ENCODE results near the gene CACNA1A.
"Not testable (repeated sequence)": the region's sequence is repeated elsewhere in the genome, so short reads cannot be mapped to it uniquely, and the experiment has no call there.

The CACNA1A gene

GRCh38 chr19:13215572-13216380, 290.5 kb downstream of the CACNA1A start:
- DNase-seq: no peak

GRCh38 chr19:13214036-13214730, 292.1 kb downstream of the CACNA1A start:
- no peak for DNase-seq

GRCh38 chr19:13212759-13213330, 293.4 kb downstream of the CACNA1A start:
- DNase-seq: peak; percentile 84

GRCh38 chr19:13211426-13212308, 294.6 kb downstream of the CACNA1A start:
- no peak for DNase-seq

DNA sequence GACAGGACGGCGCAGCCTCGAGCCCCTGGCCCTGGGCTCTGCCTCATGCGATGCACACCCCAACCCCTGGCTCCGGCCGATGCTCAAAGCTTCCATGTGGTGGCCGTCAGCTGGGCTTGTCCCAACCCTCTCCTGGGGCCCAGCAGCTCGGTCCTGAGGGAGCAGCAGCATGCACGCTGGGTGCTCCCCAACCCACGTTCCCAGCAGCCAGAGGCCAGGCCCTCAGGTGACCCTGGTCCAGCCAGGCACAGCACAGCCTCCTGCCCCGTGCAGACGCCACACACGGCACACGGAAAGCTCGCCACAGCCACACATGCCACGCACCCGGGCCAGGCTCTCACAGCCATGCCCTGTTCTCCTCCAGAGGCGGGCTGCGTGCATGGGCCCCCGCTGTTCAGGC, 295.3 kb downstream of the CACNA1A start:
- no peak for DNase-seq

DNA sequence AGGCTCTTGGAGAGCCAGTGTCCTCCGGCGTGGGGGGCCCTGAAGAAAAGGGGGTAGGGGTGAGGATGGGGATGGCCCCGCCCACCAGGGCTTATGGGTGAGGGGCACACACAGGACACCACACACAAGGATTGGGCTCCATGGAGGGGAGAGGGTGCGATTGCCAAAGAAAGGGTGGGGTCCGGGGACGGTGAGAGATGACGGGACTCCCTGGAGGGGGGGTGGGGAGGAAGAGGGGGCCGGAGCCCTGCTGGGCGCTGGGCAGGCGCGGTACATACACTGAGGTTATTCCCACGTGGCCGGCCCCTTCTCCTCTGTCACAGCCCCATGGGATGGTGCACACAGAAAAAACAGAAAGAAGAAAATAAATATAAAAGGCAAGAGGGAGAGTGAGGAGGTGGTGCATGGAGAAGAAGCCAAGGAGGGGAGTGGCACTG, 295.9 kb downstream of the CACNA1A start:
- DNase-seq: no peak

DNA sequence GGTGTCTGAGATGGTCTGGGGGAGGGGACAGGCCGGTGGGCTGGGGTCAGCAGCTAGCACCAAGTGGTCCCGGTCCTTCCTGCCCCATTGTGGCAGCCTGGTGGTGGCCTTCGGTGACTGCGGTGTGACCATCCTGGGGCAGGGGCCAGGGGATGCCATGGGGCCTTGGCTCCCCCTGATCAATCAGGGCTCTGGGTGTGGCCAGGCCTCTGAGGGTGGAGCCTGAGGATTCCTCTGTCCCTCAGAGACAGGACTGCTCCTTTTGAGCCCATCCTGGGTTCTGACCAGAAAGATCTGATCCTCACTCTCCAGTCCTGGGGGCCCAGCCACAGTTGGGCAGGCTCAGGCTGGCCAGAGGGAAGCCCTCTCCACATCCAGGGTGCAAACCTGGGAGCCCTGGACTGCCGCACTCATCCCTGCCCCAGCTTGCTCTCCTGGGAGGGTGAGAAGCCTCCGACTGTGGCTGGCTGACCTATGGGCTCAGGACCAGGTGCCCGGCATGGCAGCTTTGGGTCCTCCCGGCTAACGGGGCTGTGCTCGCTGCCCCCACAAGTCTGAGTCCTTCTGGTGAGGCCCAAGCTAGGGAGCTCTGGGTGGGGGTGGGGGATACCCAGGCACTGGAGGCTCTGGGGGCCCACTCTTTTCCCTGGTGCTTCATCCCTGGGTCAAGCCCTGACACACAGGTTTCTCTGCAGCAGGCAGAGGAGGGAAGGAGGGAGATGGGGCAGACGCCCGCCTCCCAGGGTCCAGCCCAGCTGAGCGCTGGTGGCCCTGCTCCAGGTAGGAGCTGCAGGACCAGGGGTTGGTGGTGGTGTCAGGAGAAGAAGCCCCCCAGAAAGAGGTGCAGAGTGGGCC, 296.6 kb downstream of the CACNA1A start:
- no peak for DNase-seq

DNA sequence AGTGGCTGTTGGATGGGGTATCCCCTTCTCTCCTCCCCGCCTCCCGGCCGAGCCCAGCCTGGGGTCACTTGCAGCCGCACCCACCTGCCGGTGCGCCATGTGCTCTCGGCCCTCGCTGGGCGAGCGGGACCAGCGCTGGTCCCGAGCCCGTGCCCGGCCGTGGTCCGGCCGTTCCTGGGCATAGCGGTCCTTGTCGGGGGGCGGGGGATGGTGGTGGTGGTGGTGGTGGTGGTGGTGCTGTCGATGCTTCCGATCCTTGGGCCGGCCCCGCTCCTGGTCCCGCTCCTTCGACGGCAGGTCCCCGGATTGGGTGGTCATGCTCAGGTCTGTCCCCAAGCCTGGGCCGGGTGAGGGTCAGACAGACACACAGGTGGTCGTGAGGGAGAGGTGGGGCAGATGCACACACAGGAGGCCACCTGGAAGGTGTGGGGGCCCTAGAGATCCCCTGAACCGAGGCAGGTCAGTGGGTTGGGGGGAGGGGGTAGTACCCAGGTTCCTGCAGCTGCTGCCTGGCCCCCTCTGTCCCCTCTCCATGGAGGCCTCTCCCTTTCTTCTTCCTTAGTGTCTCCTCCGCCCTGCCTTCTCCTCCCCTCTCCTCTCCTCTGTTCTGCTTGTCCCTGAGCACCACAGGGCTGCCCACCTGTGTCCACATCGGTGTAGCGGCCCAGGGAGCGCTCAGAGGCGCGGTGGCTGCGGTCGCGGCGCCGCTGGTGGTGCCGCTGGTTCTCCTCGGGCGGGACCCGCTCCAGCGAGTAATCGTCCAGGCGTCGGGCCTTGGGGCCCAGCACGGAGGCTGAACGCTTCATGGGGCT, 297.4 kb downstream of the CACNA1A start:
- DNase-seq: no peak

GRCh38 chr19:13207846-13208671, 298.2 kb downstream of the CACNA1A start:
- DNase-seq: peak; percentile 8

DNA sequence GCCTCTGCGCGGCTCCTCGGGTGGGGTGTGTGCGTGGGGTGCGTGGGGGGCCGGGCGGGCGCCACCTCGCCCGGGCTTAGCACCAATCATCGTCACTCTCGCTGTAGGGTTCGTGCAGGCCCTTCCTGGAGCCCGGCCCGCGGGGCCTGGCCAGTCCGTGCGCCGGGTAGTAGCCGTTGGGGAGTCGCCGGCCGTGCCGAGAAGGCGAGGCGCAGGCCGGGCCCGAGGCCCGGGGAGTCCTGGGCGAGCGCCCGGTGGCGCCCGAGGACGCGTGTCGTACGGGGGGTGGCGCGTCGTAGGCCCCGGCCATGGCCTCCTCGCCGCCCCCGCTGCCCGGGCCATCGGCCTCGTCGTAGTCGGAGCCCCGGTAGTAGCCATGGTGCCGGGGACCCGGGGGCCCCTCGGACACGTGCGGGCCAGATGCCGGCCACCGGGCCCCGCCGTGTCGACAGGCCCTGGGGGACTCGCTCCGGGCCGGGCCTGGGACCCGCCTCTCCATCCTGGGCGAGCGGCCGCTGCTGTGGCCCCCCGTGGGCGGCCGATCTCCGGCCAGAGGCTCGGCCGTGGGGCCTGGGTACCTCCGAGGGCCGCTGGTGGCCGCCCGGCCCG, 298.9 kb downstream of the CACNA1A start:
- no peak for DNase-seq

DNA sequence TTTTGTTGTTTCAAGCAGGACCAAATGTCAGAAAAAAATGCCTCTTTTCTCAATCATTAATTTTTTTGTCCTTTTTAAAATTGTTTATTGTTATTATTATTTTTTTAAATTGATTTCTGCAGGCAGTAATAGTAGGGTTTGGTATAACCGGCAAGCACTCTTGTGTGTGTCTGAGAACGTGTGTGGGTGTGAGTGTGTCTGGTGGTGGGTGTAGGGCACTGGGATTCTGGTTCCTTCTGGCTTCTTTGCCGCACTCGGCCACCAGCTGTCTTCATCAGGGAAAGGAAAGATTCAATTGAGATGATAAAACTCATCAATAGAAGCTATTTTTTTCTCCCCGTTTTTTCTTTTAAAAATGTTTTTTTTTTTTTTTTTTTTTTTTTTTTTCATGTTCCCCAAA, 299.7 kb downstream of the CACNA1A start:
- DNase-seq: no peak

DNA sequence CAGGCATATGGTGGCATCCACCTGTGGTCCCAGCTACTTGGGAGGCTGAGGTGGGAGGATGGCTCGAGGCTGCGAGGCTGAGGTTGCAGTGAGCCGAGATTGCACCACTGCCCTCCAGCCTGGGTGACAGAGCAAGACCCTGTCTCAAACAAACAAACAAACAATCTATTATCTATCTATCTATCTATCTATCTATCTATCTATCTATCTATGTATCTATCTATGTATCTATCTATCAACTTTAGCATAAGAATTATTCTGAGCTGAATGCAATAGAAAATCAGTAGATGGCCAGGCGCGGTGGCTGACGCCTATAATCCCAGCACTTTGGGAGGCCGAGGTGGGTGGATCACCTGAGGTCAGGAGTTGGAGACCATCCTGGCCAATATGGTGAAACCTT, 304.2 kb downstream of the CACNA1A start:
- DNase-seq: not testable (repeated sequence)

GRCh38 chr19:13198634-13199033, 307.6 kb downstream of the CACNA1A start:
- no peak for DNase-seq

DNA sequence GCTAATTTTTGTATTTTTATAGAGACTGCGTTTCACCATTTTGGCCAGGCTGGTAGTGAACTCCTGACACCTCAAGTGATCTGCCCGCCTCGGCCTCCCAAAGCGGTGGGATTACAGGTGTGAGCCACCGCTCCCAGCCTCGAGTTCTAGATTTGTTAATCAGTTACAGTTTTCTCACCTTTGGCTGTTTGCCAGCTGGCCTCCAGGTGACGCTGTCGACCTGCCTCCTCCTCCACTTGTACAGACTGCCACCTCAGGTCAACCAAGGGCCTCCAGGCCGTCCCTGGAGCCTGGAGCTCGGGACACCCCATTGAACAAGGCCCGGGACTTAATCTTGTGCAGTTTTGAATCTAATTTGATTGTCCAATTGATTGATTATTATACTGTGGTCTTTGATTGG, 310.6 kb downstream of the CACNA1A start:
- no peak for DNase-seq

- no peak for DNase-seq
Observed at GRCh38 chr19:13190781-13191540, 315.3 kb downstream of the CACNA1A start.

DNA sequence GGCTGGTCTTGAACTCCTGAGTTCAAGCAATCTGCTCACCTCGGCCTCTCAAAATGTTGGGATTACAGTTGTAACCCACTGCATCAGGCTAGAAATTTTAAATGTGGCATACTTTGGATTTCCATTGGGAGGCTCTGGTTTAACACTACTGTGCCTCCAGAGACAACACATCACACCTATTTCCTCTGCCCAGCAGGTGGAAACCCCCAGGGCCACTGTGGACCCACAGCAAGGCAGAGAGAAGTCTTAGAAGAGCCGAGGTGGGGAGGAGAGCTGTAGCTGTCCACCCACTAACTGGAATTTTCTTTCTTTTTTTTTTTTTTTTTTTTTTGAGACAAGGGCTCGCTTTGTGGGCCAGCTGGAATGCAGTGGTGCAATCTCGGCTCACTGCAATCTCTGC, 316.7 kb downstream of the CACNA1A start:
- no peak for DNase-seq

DNA sequence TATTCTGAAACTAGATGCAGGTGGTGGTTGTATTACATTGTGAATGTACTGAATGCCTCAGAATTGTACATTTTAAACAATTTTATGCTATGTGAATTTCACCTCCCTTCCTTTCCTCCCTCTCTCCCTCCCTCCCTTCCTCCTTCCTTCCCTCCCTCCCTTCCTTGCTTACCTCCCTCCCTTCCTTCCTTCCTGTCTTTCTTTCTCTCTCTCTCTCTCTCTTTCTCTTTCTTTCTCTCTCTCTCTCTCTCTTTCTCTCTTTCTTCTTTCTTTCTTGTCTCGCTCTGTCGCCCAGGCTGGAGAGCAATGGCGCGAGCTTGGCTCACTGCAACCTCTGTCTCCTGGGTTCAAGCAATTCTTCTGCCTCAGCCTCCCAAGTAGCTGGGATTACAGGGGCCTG, 318.9 kb downstream of the CACNA1A start:
- DNase-seq: no peak

DNA sequence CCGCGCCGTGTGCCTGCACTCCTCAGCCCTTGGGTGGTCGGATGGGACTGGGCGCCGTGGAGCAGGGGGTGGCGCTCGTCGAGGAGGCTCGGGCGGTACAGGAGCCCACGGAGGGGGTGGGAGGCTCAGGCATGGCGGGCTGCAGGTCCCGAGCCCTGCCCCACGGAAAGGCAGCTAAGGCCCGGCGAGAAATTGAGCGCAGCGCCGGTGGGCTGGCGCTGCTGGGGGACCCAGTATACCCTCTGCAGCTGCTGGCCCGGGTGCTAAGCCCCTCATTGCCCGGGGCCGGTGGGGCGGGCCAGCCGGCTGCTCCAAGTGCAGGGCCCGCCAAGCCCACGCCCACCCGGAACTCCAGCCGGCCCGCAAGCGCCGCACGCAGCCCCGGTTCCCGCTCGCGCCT, 319.6 kb downstream of the CACNA1A start:
- DNase-seq: not testable (repeated sequence)
